H1 (cell line): Measurements from ENCODE around the gene MPV17L. TPM values are rescaled to one million over a fixed set of nuclear protein-coding genes. Genes with fewer than 3 reads are reported as not detected.

ENCODE experiments used
- BACH1 ChIP-seq: IDR thresholded peaks from 2 replicates; pipeline ENCODE4 v1.6.1; 2012; ENCODE audit warnings: low read length, improper control_type of control experiment
- CEBPB ChIP-seq: IDR thresholded peaks from 2 replicates; pipeline ENCODE4 v1.6.1; 2012; ENCODE audit warnings: low read depth, low read length
- CHD1 ChIP-seq: IDR thresholded peaks from 2 replicates; pipeline ENCODE4 v1.6.1; 2012; ENCODE audit warnings: low read depth, low read length, improper control_type of control experiment
- EZH2 ChIP-seq: fragments of 200-600 bp; sonication (generic); IDR thresholded peaks from 2 replicates; pipeline ENCODE4 v1.7.1; 2012; ENCODE audit warnings: low read depth, mild to moderate bottlenecking, moderate library complexity, low read length, inconsistent platforms; ENCODE audit not compliant: severe bottlenecking
- HDAC2 ChIP-seq, 2 experiments: fragments of 300-600 bp in 1 of 2; sonication (generic) in 1 of 2; IDR thresholded peaks; 2 replicates each; pipeline ENCODE4 v1.6.1; 2011 to 2012; ENCODE audit warnings: low read depth in 2 of 2, low read length in 2 of 2, mild to moderate bottlenecking in 2 of 2, moderate library complexity in 2 of 2, borderline replicate concordance in 1 of 2, inconsistent platforms in 1 of 2
- RBBP5 ChIP-seq: IDR thresholded peaks from 2 replicates; pipeline ENCODE4 v1.7.1; 2012; ENCODE audit warnings: low read depth, mild to moderate bottlenecking, inconsistent platforms, low read length, moderate library complexity, borderline replicate concordance
- RNF2 ChIP-seq: fragments of 200-900, 300-1000 bp; sonication (generic); IDR thresholded peaks from 2 replicates; pipeline ENCODE4 v1.7.1; 2016; ENCODE audit warnings: borderline replicate concordance, low read depth, mild to moderate bottlenecking, antibody characterized with exemption, low read length; ENCODE audit not compliant: poor library complexity, severe bottlenecking; ENCODE audit errors: missing control alignments
- SUZ12 ChIP-seq: fragments of 200-600 bp; sonication (generic); IDR thresholded peaks from 2 replicates; pipeline ENCODE4 v1.6.1; 2012; ENCODE audit warnings: mild to moderate bottlenecking, inconsistent platforms, low read length, moderate library complexity, mixed read lengths
- polyA plus RNA-seq, 7 experiments: library from polyadenylated mRNA; depleted of rRNA in 3 of 7; stranded (reverse) in 5 of 7; unstranded in 2 of 7; fragments of >200 nt in 5 of 7; fragments of 200-250 nt in 2 of 7; gene quantifications; 1 replicate in 5 of 7; 2 replicates in 1 of 7; 4 replicates in 1 of 7; pipeline versions ENCODE4 v1.2.1 to v1.2.3, GENCODE V29; 2011 to 2013; ENCODE audit warnings: missing spikeins in 2 of 7, mixed read lengths in 2 of 7
- total RNA-seq: library from RNA; stranded (reverse); fragmentation: NEBNext Ultra II Directional; extraction: Animal tissue kit (Norgen Biotek cat#: 25700); gene quantifications from 2 replicates; pipeline ENCODE4 v1.2.1, GENCODE V29; 2021
- TF ChIP-seq, protein P1 (sequence below): fragments of 300-600 bp; sonication (generic); IDR thresholded peaks from 2 replicates; pipeline ENCODE4 v1.7.1; 2012; ENCODE audit warnings: low read length, moderate library complexity, mild to moderate bottlenecking, inconsistent platforms; ENCODE audit not compliant: insufficient replicate concordance
- TF ChIP-seq, protein P2 (sequence below): IDR thresholded peaks from 2 replicates; pipeline ENCODE4 v1.6.1; 2011; ENCODE audit warnings: low read depth, mild to moderate bottlenecking, low read length; ENCODE audit not compliant: insufficient read depth

The MPV17L gene
- total and polyA plus RNA-seq, 2 of the 8 experiments (the other 6 are each of a cell fraction or from before 2014, with no cell fraction given): 6.7 to 8.2 TPM

DNA sequence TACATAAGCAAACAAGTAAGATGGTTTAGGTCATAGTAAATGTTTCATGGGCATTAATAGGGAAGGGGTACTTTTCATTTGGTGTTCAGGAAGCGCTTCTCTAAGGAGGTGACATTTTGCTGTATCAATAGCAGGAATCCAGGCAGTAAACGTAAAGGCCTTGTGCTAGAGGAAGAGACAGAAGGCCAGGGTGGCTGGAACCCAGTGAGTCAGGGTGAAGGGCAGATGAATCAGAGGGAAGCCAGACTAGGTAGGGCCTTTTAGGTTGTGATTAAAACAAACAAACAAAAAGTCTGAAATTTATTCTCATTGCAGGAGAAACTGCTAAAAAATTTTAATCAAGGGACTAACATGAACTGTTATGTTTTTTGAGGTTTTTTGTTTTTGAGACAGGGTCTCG lies 45.3 kb downstream of the MPV17L start (continued):
- TF ChIP-seq, protein P1, sequence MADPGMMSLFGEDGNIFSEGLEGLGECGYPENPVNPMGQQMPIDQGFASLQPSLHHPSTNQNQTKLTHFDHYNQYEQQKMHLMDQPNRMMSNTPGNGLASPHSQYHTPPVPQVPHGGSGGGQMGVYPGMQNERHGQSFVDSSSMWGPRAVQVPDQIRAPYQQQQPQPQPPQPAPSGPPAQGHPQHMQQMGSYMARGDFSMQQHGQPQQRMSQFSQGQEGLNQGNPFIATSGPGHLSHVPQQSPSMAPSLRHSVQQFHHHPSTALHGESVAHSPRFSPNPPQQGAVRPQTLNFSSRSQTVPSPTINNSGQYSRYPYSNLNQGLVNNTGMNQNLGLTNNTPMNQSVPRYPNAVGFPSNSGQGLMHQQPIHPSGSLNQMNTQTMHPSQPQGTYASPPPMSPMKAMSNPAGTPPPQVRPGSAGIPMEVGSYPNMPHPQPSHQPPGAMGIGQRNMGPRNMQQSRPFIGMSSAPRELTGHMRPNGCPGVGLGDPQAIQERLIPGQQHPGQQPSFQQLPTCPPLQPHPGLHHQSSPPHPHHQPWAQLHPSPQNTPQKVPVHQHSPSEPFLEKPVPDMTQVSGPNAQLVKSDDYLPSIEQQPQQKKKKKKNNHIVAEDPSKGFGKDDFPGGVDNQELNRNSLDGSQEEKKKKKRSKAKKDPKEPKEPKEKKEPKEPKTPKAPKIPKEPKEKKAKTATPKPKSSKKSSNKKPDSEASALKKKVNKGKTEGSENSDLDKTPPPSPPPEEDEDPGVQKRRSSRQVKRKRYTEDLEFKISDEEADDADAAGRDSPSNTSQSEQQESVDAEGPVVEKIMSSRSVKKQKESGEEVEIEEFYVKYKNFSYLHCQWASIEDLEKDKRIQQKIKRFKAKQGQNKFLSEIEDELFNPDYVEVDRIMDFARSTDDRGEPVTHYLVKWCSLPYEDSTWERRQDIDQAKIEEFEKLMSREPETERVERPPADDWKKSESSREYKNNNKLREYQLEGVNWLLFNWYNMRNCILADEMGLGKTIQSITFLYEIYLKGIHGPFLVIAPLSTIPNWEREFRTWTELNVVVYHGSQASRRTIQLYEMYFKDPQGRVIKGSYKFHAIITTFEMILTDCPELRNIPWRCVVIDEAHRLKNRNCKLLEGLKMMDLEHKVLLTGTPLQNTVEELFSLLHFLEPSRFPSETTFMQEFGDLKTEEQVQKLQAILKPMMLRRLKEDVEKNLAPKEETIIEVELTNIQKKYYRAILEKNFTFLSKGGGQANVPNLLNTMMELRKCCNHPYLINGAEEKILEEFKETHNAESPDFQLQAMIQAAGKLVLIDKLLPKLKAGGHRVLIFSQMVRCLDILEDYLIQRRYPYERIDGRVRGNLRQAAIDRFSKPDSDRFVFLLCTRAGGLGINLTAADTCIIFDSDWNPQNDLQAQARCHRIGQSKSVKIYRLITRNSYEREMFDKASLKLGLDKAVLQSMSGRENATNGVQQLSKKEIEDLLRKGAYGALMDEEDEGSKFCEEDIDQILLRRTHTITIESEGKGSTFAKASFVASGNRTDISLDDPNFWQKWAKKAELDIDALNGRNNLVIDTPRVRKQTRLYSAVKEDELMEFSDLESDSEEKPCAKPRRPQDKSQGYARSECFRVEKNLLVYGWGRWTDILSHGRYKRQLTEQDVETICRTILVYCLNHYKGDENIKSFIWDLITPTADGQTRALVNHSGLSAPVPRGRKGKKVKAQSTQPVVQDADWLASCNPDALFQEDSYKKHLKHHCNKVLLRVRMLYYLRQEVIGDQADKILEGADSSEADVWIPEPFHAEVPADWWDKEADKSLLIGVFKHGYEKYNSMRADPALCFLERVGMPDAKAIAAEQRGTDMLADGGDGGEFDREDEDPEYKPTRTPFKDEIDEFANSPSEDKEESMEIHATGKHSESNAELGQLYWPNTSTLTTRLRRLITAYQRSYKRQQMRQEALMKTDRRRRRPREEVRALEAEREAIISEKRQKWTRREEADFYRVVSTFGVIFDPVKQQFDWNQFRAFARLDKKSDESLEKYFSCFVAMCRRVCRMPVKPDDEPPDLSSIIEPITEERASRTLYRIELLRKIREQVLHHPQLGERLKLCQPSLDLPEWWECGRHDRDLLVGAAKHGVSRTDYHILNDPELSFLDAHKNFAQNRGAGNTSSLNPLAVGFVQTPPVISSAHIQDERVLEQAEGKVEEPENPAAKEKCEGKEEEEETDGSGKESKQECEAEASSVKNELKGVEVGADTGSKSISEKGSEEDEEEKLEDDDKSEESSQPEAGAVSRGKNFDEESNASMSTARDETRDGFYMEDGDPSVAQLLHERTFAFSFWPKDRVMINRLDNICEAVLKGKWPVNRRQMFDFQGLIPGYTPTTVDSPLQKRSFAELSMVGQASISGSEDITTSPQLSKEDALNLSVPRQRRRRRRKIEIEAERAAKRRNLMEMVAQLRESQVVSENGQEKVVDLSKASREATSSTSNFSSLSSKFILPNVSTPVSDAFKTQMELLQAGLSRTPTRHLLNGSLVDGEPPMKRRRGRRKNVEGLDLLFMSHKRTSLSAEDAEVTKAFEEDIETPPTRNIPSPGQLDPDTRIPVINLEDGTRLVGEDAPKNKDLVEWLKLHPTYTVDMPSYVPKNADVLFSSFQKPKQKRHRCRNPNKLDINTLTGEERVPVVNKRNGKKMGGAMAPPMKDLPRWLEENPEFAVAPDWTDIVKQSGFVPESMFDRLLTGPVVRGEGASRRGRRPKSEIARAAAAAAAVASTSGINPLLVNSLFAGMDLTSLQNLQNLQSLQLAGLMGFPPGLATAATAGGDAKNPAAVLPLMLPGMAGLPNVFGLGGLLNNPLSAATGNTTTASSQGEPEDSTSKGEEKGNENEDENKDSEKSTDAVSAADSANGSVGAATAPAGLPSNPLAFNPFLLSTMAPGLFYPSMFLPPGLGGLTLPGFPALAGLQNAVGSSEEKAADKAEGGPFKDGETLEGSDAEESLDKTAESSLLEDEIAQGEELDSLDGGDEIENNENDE: no peak
- TF ChIP-seq BACH1: no peak
- TF ChIP-seq EZH2: no peak
- TF ChIP-seq RBBP5: no peak
- TF ChIP-seq, protein P2, sequence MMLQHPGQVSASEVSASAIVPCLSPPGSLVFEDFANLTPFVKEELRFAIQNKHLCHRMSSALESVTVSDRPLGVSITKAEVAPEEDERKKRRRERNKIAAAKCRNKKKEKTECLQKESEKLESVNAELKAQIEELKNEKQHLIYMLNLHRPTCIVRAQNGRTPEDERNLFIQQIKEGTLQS: no peak
- no peak for TF ChIP-seq SUZ12
- no peak for TF ChIP-seq HDAC2 (IDR thresholded peaks at IDR 0.05; ENCODE audit: borderline replicate concordance in 1 of 2, low read depth in 2 of 2, low read length in 2 of 2)
- no peak for TF ChIP-seq CHD1
- TF ChIP-seq RNF2: no peak
- no peak for TF ChIP-seq CEBPB
